GM12864 (cell line): ENCODE data around the gene PPP3CA.

Source experiments
- DNase-seq: peaks from one replicate; pipeline ENCODE4 v3.0.0-alpha.2; 2011; ENCODE audit warnings: low read depth
- H3K4me3 ChIP-seq: 2 replicates; pipeline ENCODE4 v1.5.1; 2011; ENCODE audit warnings: mild to moderate bottlenecking, low read depth, low read length, control low read depth
- CTCF ChIP-seq: IDR thresholded peaks from 2 replicates; pipeline ENCODE4 v1.5.1; 2011; ENCODE audit warnings: low read depth, mild to moderate bottlenecking, moderate library complexity, low read length, control low read depth, inconsistent platforms; ENCODE audit errors: missing control alignments

The PPP3CA gene

GRCh38 chr4:101304916-101305315 is 42.4 kb downstream of the PPP3CA start:
- DNase-seq, result no peak
- no peak overlapping the region for H3K4me3 ChIP-seq
- no peak for TF ChIP-seq CTCF

GRCh38 chr4:101299899-101300540 is 47.3 kb downstream of the PPP3CA start:
- no peak for DNase-seq
- TF ChIP-seq CTCF, result no peak
- H3K4me3 ChIP-seq, result no peak overlapping the region

GRCh38 chr4:101299021-101299420 is 48.3 kb downstream of the PPP3CA start:
- no peak for TF ChIP-seq CTCF
- DNase-seq, result no peak
- no peak overlapping the region for H3K4me3 ChIP-seq

- TF ChIP-seq CTCF, result no peak
- no peak overlapping the region for H3K4me3 ChIP-seq
- DNase-seq, result no peak
Observed at GRCh38 chr4:101295691-101296090, 51.6 kb downstream of the PPP3CA start.

- TF ChIP-seq CTCF, result no peak
- H3K4me3 ChIP-seq, result no peak overlapping the region
- DNase-seq, result no peak
Observed at GRCh38 chr4:101294597-101294996, 52.7 kb downstream of the PPP3CA start.

GRCh38 chr4:101292901-101293300 is 54.4 kb downstream of the PPP3CA start:
- DNase-seq, result no peak
- TF ChIP-seq CTCF, result no peak
- H3K4me3 ChIP-seq, result no peak overlapping the region

- no peak overlapping the region for H3K4me3 ChIP-seq
- TF ChIP-seq CTCF, result no peak
- no peak for DNase-seq
Observed at GRCh38 chr4:101292214-101292613, 55.1 kb downstream of the PPP3CA start.
